CD4-positive, alpha-beta T cell treated with Interleukin-2 at 100 ng/mL for 4 hours (primary cell): ENCODE results near the gene CWC25.

Experiments used
- DNase-seq: peaks from one replicate; pipeline ENCODE4 v3.0.0-alpha.2; 2020; ENCODE audit warnings: low spot score

CWC25 gene

GRCh38 chr17:38783227-38783626 is 41.9 kb downstream of the CWC25 start:
- DNase-seq, result no peak

- DNase-seq, result no peak
Measured at GRCh38 chr17:38779965-38780752, 45.0 kb downstream of the CWC25 start.

- no peak for DNase-seq
Measured at GRCh38 chr17:38777641-38778250, 47.4 kb downstream of the CWC25 start.

- DNase-seq, result no peak
Measured at GRCh38 chr17:38773258-38773657, 51.9 kb downstream of the CWC25 start.

GRCh38 chr17:38768417-38768816 is 56.7 kb downstream of the CWC25 start:
- no peak for DNase-seq

- no peak for DNase-seq
Measured at GRCh38 chr17:38766341-38766740, 58.8 kb downstream of the CWC25 start.

GRCh38 chr17:38762231-38762630 is 62.9 kb downstream of the CWC25 start:
- no peak for DNase-seq

GRCh38 chr17:38761612-38762011 is 63.5 kb downstream of the CWC25 start:
- peak; percentile 24 for DNase-seq

- DNase-seq, result no peak
Measured at GRCh38 chr17:38753071-38753506, 72.0 kb downstream of the CWC25 start.

- peak; percentile 99 for DNase-seq
Measured at GRCh38 chr17:38752308-38753070, 72.6 kb downstream of the CWC25 start, which contains the start of gene PSMB3. TSS of gene PSMB3 (plus strand) at chr17:38752741. CDS start at chr17:38752827, 86 bp downstream.

- DNase-seq, result peak; percentile 86
Measured at GRCh38 chr17:38751808-38752307, 73.3 kb downstream of the CWC25 start.

- no peak for DNase-seq
Measured at GRCh38 chr17:38751144-38751807, 73.8 kb downstream of the CWC25 start.
